Right lobe of liver (tissue), 4 donors: ENCODE results near the gene PRKCB.

Experiments
- POLR2A ChIP-seq: fragments of 450-650 bp; IDR thresholded peaks from one replicate; pipeline ENCODE4 v1.6.1; 2017; ENCODE audit warnings: antibody characterized with exemption, mild to moderate bottlenecking
- TF ChIP-seq, protein P1 (sequence below), 4 donors: fragments of 200-600 bp in 3 of 4; fragments of 450-650 bp in 1 of 4; IDR thresholded peaks; one replicate each; pipeline versions ENCODE4 v1.5.1 to v1.8.0; 2016 to 2022; ENCODE audit warnings: antibody characterized with exemption in 4 of 4, mild to moderate bottlenecking in 2 of 4
- donor health status: DM: no; HTN: no; CAD: no.
- donor health status: DM: no; HTN: no; CAD: no.
- donor health status: DM: no; HTN: yes; CAD: no.

GRCh38 chr16:24129412-24129918 is 293.7 kb downstream of the PRKCB start:
- TF ChIP-seq, protein P1, sequence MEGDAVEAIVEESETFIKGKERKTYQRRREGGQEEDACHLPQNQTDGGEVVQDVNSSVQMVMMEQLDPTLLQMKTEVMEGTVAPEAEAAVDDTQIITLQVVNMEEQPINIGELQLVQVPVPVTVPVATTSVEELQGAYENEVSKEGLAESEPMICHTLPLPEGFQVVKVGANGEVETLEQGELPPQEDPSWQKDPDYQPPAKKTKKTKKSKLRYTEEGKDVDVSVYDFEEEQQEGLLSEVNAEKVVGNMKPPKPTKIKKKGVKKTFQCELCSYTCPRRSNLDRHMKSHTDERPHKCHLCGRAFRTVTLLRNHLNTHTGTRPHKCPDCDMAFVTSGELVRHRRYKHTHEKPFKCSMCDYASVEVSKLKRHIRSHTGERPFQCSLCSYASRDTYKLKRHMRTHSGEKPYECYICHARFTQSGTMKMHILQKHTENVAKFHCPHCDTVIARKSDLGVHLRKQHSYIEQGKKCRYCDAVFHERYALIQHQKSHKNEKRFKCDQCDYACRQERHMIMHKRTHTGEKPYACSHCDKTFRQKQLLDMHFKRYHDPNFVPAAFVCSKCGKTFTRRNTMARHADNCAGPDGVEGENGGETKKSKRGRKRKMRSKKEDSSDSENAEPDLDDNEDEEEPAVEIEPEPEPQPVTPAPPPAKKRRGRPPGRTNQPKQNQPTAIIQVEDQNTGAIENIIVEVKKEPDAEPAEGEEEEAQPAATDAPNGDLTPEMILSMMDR (IDR thresholded peaks at IDR 0.05), result no peak
- TF ChIP-seq POLR2A, result no peak
